Endothelial cell of umbilical vein (primary cell): ENCODE data around the gene C1orf146. TPM values are rescaled to one million over a fixed set of nuclear protein-coding genes. Genes with fewer than 3 reads are reported as not detected.

Experiments
- BruUV-seq: library from RNA; stranded (reverse); fragments of 400-500 nt; replicated peaks from 2 replicates; lab custom pipeline; 2021; lab: Mats Ljungman, UMichigan
- CTCF ChIA-PET: fragments of 300-600, 350-600 bp; sonication (Branson Sonifier 250); formaldehyde crosslinking; loops from one replicate; lab custom pipeline; 2021; ENCODE audit warnings: antibody characterized with exemption, inconsistent platforms; lab: Charles Lee
- POLR2A ChIA-PET: fragments of 300-600, 350-600 bp; sonication (Branson Sonifier 250); formaldehyde crosslinking; loops from one replicate; lab custom pipeline; 2021; ENCODE audit warnings: antibody characterized with exemption, inconsistent platforms; lab: Charles Lee
- DNase-seq: peaks from one replicate; pipeline ENCODE4 v3.0.0-alpha.2; 2011; ENCODE audit warnings: low read depth, low spot score
- FAIRE-seq: peaks from 2 replicates; lab custom pipeline; 2011; peaks lifted over from hg19 to GRCh38; lab: Jason Lieb, UNC
- H2AFZ ChIP-seq: 2 replicates; pipeline ENCODE4 v1.6.0; 2012; ENCODE audit warnings: low read depth, low read length, control low read depth, inconsistent platforms
- H3K27ac ChIP-seq: 2 replicates; pipeline ENCODE4 v1.5.1; 2011; ENCODE audit warnings: low read depth, mild to moderate bottlenecking, control low read depth, low read length, moderate library complexity; ENCODE audit not compliant: insufficient read depth
- H3K27me3 ChIP-seq, 2 experiments: 2 replicates each; pipeline versions ENCODE4 v1.6.0 to v1.6.1; 2011; ENCODE audit warnings: low read length in 2 of 2, mixed read lengths in 1 of 2; ENCODE audit not compliant: control insufficient read depth in 2 of 2, insufficient read depth in 2 of 2
- H3K36me3 ChIP-seq, 2 experiments: 2 replicates in 1 of 2; 3 replicates in 1 of 2; pipeline ENCODE4 v1.5.1; 2011; ENCODE audit warnings: low read length in 2 of 2, mild to moderate bottlenecking in 1 of 2, moderate library complexity in 1 of 2; ENCODE audit not compliant: control insufficient read depth in 2 of 2, insufficient read depth in 2 of 2; ENCODE audit errors: extremely low read depth in 1 of 2
- H3K4me1 ChIP-seq: 3 replicates; pipeline ENCODE4 v1.5.1; 2011; ENCODE audit warnings: mild to moderate bottlenecking, low read length; ENCODE audit not compliant: control insufficient read depth, insufficient read depth; ENCODE audit errors: extremely low read depth
- H3K4me2 ChIP-seq: 2 replicates; pipeline ENCODE4 v1.6.1; 2011; ENCODE audit warnings: low read length, control low read depth, mixed read lengths; ENCODE audit not compliant: insufficient read depth
- H3K4me3 ChIP-seq, 3 experiments: fragments of 200-600 bp in 1 of 3; sonication (generic), shearing (Covaris generic) in 1 of 3; replicated peaks in 1 of 3; 2 replicates each; pipeline ENCODE4 v1.5.1; 2011 to 2016; ENCODE audit warnings: control low read depth in 3 of 3, low read length in 3 of 3, mild to moderate bottlenecking in 2 of 3, inconsistent platforms in 1 of 3, low read depth in 1 of 3, moderate library complexity in 1 of 3; ENCODE audit not compliant: insufficient read depth in 1 of 3
- H3K79me2 ChIP-seq: 2 replicates; pipeline ENCODE4 v1.6.0; 2012; ENCODE audit warnings: low read length, inconsistent platforms; ENCODE audit not compliant: control insufficient read depth, insufficient read depth
- H3K9ac ChIP-seq: replicated peaks from 2 replicates; pipeline ENCODE3; 2011; ENCODE audit warnings: low read length, control low read depth; ENCODE audit not compliant: insufficient read depth; ENCODE audit errors: extremely low read depth
- H3K9me1 ChIP-seq: replicated peaks from 3 replicates; pipeline ENCODE4 v1.6.0; 2011; ENCODE audit warnings: mild to moderate bottlenecking, low read length; ENCODE audit not compliant: control insufficient read depth, insufficient read depth; ENCODE audit errors: extremely low read depth
- H3K9me3 ChIP-seq: replicated peaks from 2 replicates; pipeline ENCODE4 v1.5.1; 2012; ENCODE audit warnings: low read length, inconsistent platforms; ENCODE audit not compliant: control insufficient read depth, insufficient read depth
- H4K20me1 ChIP-seq: replicated peaks from 2 replicates; pipeline ENCODE3; 2011; ENCODE audit warnings: mild to moderate bottlenecking, low read length; ENCODE audit not compliant: control insufficient read depth, insufficient read depth; ENCODE audit errors: extremely low read depth
- CTCF ChIP-seq, 2 donors: IDR thresholded peaks; 1 replicate in 1 of 2; 2 replicates in 1 of 2; pipeline ENCODE4 v1.5.1; 2011; ENCODE audit warnings: low read length in 2 of 2, mild to moderate bottlenecking in 2 of 2, moderate library complexity in 2 of 2, control low read depth in 1 of 2, inconsistent platforms in 1 of 2, low read depth in 1 of 2; ENCODE audit not compliant: insufficient read depth in 1 of 2; ENCODE audit errors: extremely low read depth in 1 of 2
- EZH2 ChIP-seq: IDR thresholded peaks from 2 replicates; pipeline ENCODE4 v1.6.1; 2012; ENCODE audit warnings: borderline replicate concordance, low read depth, mild to moderate bottlenecking, moderate library complexity, low read length, inconsistent platforms; ENCODE audit not compliant: severe bottlenecking
- FOS ChIP-seq: IDR thresholded peaks from 2 replicates; pipeline ENCODE4 v1.6.1; 2011; ENCODE audit warnings: mild to moderate bottlenecking, low read length, moderate library complexity, borderline replicate concordance; ENCODE audit not compliant: insufficient read depth
- GATA2 ChIP-seq: IDR thresholded peaks from 2 replicates; pipeline ENCODE4 v1.7.0; 2011; ENCODE audit warnings: low read depth, mild to moderate bottlenecking, moderate library complexity, mixed read lengths, low read length; ENCODE audit not compliant: insufficient read length, insufficient read depth
- JUN ChIP-seq: IDR thresholded peaks from 2 replicates; pipeline ENCODE4 v1.6.1; 2011; ENCODE audit warnings: borderline replicate concordance, low read depth; ENCODE audit not compliant: insufficient read length, insufficient read depth
- MAX ChIP-seq: IDR thresholded peaks from 2 replicates; pipeline ENCODE4 v1.6.1; 2011; ENCODE audit not compliant: insufficient read depth, insufficient read length
- MYC ChIP-seq: IDR thresholded peaks from one replicate; pipeline ENCODE4 v1.6.1; 2011; ENCODE audit warnings: mild to moderate bottlenecking, low read depth, low read length
- POLR2A ChIP-seq: IDR thresholded peaks from 2 replicates; pipeline ENCODE4 v1.6.1; 2012; ENCODE audit warnings: low read depth, mild to moderate bottlenecking, control low read depth, low read length
- POLR2AphosphoS5 ChIP-seq: IDR thresholded peaks from 2 replicates; pipeline ENCODE4 v1.6.1; 2012; ENCODE audit warnings: low read depth, mild to moderate bottlenecking, control low read depth, low read length, moderate library complexity; ENCODE audit not compliant: insufficient read depth
- dilution Hi-C: fragments of 300-500 bp; cut with MboI; formaldehyde crosslinking; loops from one replicate; pipeline ENCODE4 v1.15.0; 2019; ENCODE audit warnings: low sequenced_read_pairs; ENCODE audit not compliant: extremely low pct_ligation_motif_present
- intact Hi-C: fragments of 100-400 bp; cut with micrococcal nuclease; formaldehyde crosslinking; loops from one replicate; pipeline ENCODE4 v1.10.0; 2022
- polyA plus RNA-seq, 4 experiments: library from polyadenylated mRNA; depleted of rRNA in 3 of 4; stranded (reverse) in 3 of 4; unstranded in 1 of 4; fragments of >200 nt; gene quantifications; 2 replicates each; pipeline versions ENCODE4 v1.2.1 to v1.2.3, GENCODE V29; 2011 to 2012; ENCODE audit warnings: missing spikeins in 1 of 4
- total RNA-seq: library from RNA; stranded (reverse); gene quantifications from 2 replicates; pipeline ENCODE4 v1.2.3, GENCODE V29; 2021

The C1orf146 gene
- total and polyA plus RNA-seq, 2 donors (not counting 3 experiments of a cell fraction or from before 2014, with no cell fraction given) = not detected

GRCh38 chr1:92228401-92228800 is 10.7 kb downstream of the C1orf146 start:
- ChIA-PET POLR2A (no interaction called here), CTCF (no interaction called here)
- dilution Hi-C loops = no loop called here
- BruUV-seq = no TSS peak
- Histone ChIP-seq H3K27me3 (peaks cover 0 to 2% of the 10 kb centered on the region in 2 experiments), H3K79me2 (no peaks in the 10 kb centered on the region), H3K9me1 (no peaks in the 10 kb centered on the region), H3K4me2 (no peak overlapping the region), H3K4me3 (no peak overlapping the region), H2AFZ (no peak overlapping the region), H3K36me3 (no peaks in the 10 kb centered on the region), H3K9ac (no peak overlapping the region), H4K20me1 (no peaks in the 10 kb centered on the region), H3K4me1 (no peaks in the 10 kb centered on the region), H3K9me3 (no peaks in the 10 kb centered on the region), H3K27ac (no peak overlapping the region)
- TF ChIP-seq MYC (no peak), CTCF (IDR thresholded peaks at IDR 0.05; ENCODE audit: extremely low read depth in 1 of 2, insufficient read depth in 1 of 2, low read depth in 1 of 2, low read length in 2 of 2) (no peak), FOS (no peak), JUN (no peak), POLR2A (no peak), EZH2 (no peak), POLR2AphosphoS5 (no peak), GATA2 (no peak), MAX (no peak)
- intact Hi-C loops = no loop called here
- DNase-seq (no peak), FAIRE-seq (no peak)
